Activated CD4-positive, CD25-positive, alpha-beta regulatory T cell treated with anti-CD3 and anti-CD28 coated beads, Interleukin-2, amount 50 U/mL, for 24 hours (primary cell): Measurements from ENCODE around the gene ZNF576.
"Not testable (repeated sequence)": the region's sequence is repeated elsewhere in the genome, so short reads cannot be mapped to it uniquely, and the experiment has no call there.

Experiments
- ATAC-seq, 2 donors: fragments of 150-1000 bp; cut with Tn5 transposase; one replicate each; pipeline ENCODE4 v1.10.0; 2021; ENCODE audit warnings: mild to moderate bottlenecking in 1 of 2, moderate library complexity in 1 of 2

The ZNF576 gene

GRCh38 chr19:43595999-43596841 is at the start of gene ZNF576, which contains the start of gene IRGQ:
Gene ZNF576, plus strand, starts transcription at chr19:43596595. Its CDS starts 514 bp downstream, at chr19:43597109.
Gene IRGQ, minus strand, starts transcription at chr19:43596134. Its CDS starts 796 bp downstream, at chr19:43595338.
- peak; percentile 82 to 83 for ATAC-seq

GRCh38 chr19:43547926-43548325 is 48.5 kb upstream of the ZNF576 start:
- not testable (repeated sequence) for ATAC-seq

GRCh38 chr19:43548706-43549105 is 47.7 kb upstream of the ZNF576 start:
- ATAC-seq: no peak

- ATAC-seq: no peak
Measured at GRCh38 chr19:43551399-43552197, 44.8 kb upstream of the ZNF576 start.

GRCh38 chr19:43552198-43552450 is 44.3 kb upstream of the ZNF576 start:
- no peak for ATAC-seq

- ATAC-seq: no peak
Measured at GRCh38 chr19:43552616-43553015, 43.8 kb upstream of the ZNF576 start.

- no peak for ATAC-seq
Measured at GRCh38 chr19:43553656-43554055, 42.7 kb upstream of the ZNF576 start.

GRCh38 chr19:43554317-43554895 is 42.0 kb upstream of the ZNF576 start:
- ATAC-seq: no peak

- ATAC-seq: peak; percentile 85 to 94
Measured at GRCh38 chr19:43555185-43555770, 41.1 kb upstream of the ZNF576 start.

GRCh38 chr19:43560687-43561086 is 35.7 kb upstream of the ZNF576 start:
- no peak for ATAC-seq

GRCh38 chr19:43561139-43561970 is 35.0 kb upstream of the ZNF576 start:
- ATAC-seq: no peak

GRCh38 chr19:43562226-43562697 is 34.1 kb upstream of the ZNF576 start:
- no peak for ATAC-seq

GRCh38 chr19:43562698-43563241 is 33.6 kb upstream of the ZNF576 start:
- peak; percentile 94 to 98 for ATAC-seq

GRCh38 chr19:43563816-43564457 is 32.5 kb upstream of the ZNF576 start:
- ATAC-seq: no peak

GRCh38 chr19:43564800-43565199 is 31.6 kb upstream of the ZNF576 start:
- no peak for ATAC-seq

- ATAC-seq: no peak
Measured at GRCh38 chr19:43569657-43570056, 26.7 kb upstream of the ZNF576 start.

GRCh38 chr19:43570174-43570791 is 26.1 kb upstream of the ZNF576 start:
- ATAC-seq: no peak

- no peak for ATAC-seq
Measured at GRCh38 chr19:43572171-43572588, 24.2 kb upstream of the ZNF576 start.

- no peak for ATAC-seq
Measured at GRCh38 chr19:43574424-43575155, 21.8 kb upstream of the ZNF576 start.
